OCI-LY7 (cell line): ENCODE results near the gene MVB12B. TPM values are rescaled to one million over a fixed set of nuclear protein-coding genes. Genes with fewer than 3 reads are reported as not detected.

Experiments
- BruUV-seq: library from RNA; stranded (reverse); fragments of 400-500 nt; replicated peaks from 2 replicates; lab custom pipeline; 2021; lab: Mats Ljungman, UMichigan
- CTCF ChIA-PET: fragments of 300-600 bp; sonication (Branson Sonifier 250); formaldehyde crosslinking; loops from one replicate; lab custom pipeline; 2022; ENCODE audit warnings: antibody characterized with exemption; ENCODE audit not compliant: unreplicated experiment; lab: Charles Lee
- POLR2A ChIA-PET: fragments of 300-600 bp; sonication (Branson Sonifier 250); formaldehyde crosslinking; loops from one replicate; lab custom pipeline; 2022; ENCODE audit warnings: antibody characterized with exemption; lab: Charles Lee
- DNase-seq: peaks from one replicate; pipeline ENCODE4 v3.0.0-alpha.2; 2015; ENCODE audit warnings: low spot score
- H2AFZ ChIP-seq: fragments of 200-600 bp; sonication (generic), shearing (Covaris generic); 2 replicates; pipeline ENCODE4 v1.6.1; 2014; ENCODE audit warnings: mild to moderate bottlenecking, antibody characterized with exemption, low read length, moderate library complexity
- H3K27ac ChIP-seq: fragments of 200-600 bp; sonication (generic); 2 replicates; pipeline ENCODE4 v1.5.1; 2014; ENCODE audit warnings: mixed run types, low read depth, mild to moderate bottlenecking, moderate library complexity, low read length, inconsistent platforms; ENCODE audit not compliant: poor library complexity, severe bottlenecking
- H3K36me3 ChIP-seq: fragments of 200-600 bp; sonication (generic); 2 replicates; pipeline ENCODE4 v1.6.1; 2014; ENCODE audit warnings: mild to moderate bottlenecking, antibody characterized with exemption, low read length, moderate library complexity, mixed read lengths; ENCODE audit not compliant: insufficient read depth
- H3K4me1 ChIP-seq: fragments of 200-600 bp; sonication (generic); 2 replicates; pipeline ENCODE4 v1.5.1; 2014; ENCODE audit warnings: mild to moderate bottlenecking, low read length; ENCODE audit not compliant: insufficient read depth, poor library complexity, severe bottlenecking
- H3K4me2 ChIP-seq: fragments of 200-600 bp; sonication (generic); 2 replicates; pipeline ENCODE4 v1.6.1; 2014; ENCODE audit warnings: mild to moderate bottlenecking, low read length
- H3K4me3 ChIP-seq: fragments of 200-600 bp; sonication (generic); 2 replicates; pipeline ENCODE4 v1.5.1; 2014; ENCODE audit warnings: mild to moderate bottlenecking, low read depth, low read length; ENCODE audit not compliant: poor library complexity, severe bottlenecking
- H3K79me2 ChIP-seq: fragments of 200-600 bp; sonication (generic); 2 replicates; pipeline ENCODE4 v1.6.1; 2016; ENCODE audit warnings: low read depth, mild to moderate bottlenecking, low read length, moderate library complexity, mixed read lengths; ENCODE audit not compliant: insufficient read depth
- H3K9me2 ChIP-seq: fragments of 200-600 bp; sonication (generic); 2 replicates; pipeline ENCODE4 v1.6.1; 2016; ENCODE audit warnings: mild to moderate bottlenecking, low read length, mixed read lengths; ENCODE audit not compliant: insufficient read depth
- H3K9me3 ChIP-seq: fragments of 200-600 bp; sonication (generic); 2 replicates; pipeline ENCODE4 v1.6.1; 2014; ENCODE audit warnings: mild to moderate bottlenecking, mixed run types, low read length, mixed read lengths
- H4K20me1 ChIP-seq: fragments of 200-600 bp; sonication (generic); 2 replicates; pipeline ENCODE4 v1.6.1; 2014; ENCODE audit warnings: mild to moderate bottlenecking, antibody characterized with exemption, low read length, moderate library complexity, mixed read lengths; ENCODE audit not compliant: insufficient read depth
- EZH2phosphoT487 ChIP-seq: fragments of 200-600 bp; sonication (generic); IDR thresholded peaks from 2 replicates; pipeline ENCODE4 v1.6.1; 2018; ENCODE audit warnings: low read depth, borderline replicate concordance, mild to moderate bottlenecking, mixed run types, antibody characterized with exemption, low read length, moderate library complexity, mixed read lengths
- intact Hi-C: fragments of 100-400 bp; cut with micrococcal nuclease; formaldehyde crosslinking; loops from one replicate; pipeline ENCODE4 v1.10.0; 2022; ENCODE audit not compliant: unreplicated experiment
- total RNA-seq, 2 experiments: library from RNA; depleted of rRNA in 1 of 2; stranded (reverse); fragments of >200 nt in 1 of 2; shearing (Covaris generic) in 1 of 2; gene quantifications; 2 replicates each; pipeline ENCODE4 v1.2.3, GENCODE V29; 2014 to 2022
- TF ChIP-seq, protein P1 (sequence below): fragments of 200-600 bp; sonication (generic); conservative IDR thresholded peaks from 2 replicates; pipeline ENCODE4 v1.5.1; 2014; ENCODE audit warnings: mild to moderate bottlenecking, antibody characterized with exemption, low read length, moderate library complexity, mixed read lengths

Gene MVB12B
- total RNA-seq, 2 experiments from 2014 or later: 1.3 TPM; not detected in 1

GRCh38 chr9:126373241-126373640 lies 46.6 kb downstream of the MVB12B start:
- TF ChIP-seq EZH2phosphoT487: no peak
- TF ChIP-seq, protein P1, sequence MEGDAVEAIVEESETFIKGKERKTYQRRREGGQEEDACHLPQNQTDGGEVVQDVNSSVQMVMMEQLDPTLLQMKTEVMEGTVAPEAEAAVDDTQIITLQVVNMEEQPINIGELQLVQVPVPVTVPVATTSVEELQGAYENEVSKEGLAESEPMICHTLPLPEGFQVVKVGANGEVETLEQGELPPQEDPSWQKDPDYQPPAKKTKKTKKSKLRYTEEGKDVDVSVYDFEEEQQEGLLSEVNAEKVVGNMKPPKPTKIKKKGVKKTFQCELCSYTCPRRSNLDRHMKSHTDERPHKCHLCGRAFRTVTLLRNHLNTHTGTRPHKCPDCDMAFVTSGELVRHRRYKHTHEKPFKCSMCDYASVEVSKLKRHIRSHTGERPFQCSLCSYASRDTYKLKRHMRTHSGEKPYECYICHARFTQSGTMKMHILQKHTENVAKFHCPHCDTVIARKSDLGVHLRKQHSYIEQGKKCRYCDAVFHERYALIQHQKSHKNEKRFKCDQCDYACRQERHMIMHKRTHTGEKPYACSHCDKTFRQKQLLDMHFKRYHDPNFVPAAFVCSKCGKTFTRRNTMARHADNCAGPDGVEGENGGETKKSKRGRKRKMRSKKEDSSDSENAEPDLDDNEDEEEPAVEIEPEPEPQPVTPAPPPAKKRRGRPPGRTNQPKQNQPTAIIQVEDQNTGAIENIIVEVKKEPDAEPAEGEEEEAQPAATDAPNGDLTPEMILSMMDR: no peak
- ChIA-PET CTCF (no interaction called here), POLR2A (no interaction called here)
- no peaks in the 10 kb centered on the region for H3K9me2 ChIP-seq
- no peaks in the 10 kb centered on the region for H3K36me3 ChIP-seq
- no peak overlapping the region for H3K27ac ChIP-seq
- H4K20me1 ChIP-seq: no peaks in the 10 kb centered on the region
- no peak overlapping the region for H3K4me3 ChIP-seq
- no peak overlapping the region for H2AFZ ChIP-seq
- BruUV-seq: no TSS peak
- no peak for DNase-seq
- H3K4me1 ChIP-seq: no peaks in the 10 kb centered on the region
- no peak overlapping the region for H3K4me2 ChIP-seq
- H3K9me3 ChIP-seq: no peaks in the 10 kb centered on the region
- H3K79me2 ChIP-seq: no peaks in the 10 kb centered on the region
- intact Hi-C loops: no loop called here

DNA sequence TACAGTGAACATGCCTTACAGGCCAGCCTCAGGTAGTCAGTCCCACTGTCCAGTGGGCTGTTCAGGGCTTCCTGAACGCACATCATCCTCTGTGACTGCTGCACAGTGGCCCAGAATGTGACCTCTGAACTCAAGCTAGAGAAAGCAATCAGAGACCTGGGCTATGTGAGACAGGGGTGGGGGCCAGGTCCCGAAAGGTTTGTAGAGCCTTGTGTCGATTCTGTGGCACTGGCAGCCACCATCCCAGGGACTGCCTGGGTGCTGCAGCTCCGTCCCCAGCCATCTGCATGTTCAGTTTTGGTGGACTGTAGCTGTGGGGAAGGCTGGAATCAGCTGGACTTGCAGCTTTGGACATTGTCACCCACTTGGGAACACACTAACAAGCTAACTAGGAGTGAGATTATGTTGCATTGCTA lies 47.7 kb downstream of the MVB12B start:
- Histone ChIP-seq H3K36me3 (no peaks in the 10 kb centered on the region), H3K9me2 (no peaks in the 10 kb centered on the region), H3K9me3 (no peaks in the 10 kb centered on the region), H2AFZ (no peak overlapping the region), H3K4me1 (no peaks in the 10 kb centered on the region), H3K27ac (no peak overlapping the region), H4K20me1 (no peaks in the 10 kb centered on the region), H3K79me2 (no peaks in the 10 kb centered on the region), H3K4me3 (no peak overlapping the region), H3K4me2 (no peak overlapping the region)
- TF ChIP-seq, protein P1: no peak
- no TSS peak for BruUV-seq
- intact Hi-C loops: no loop called here
- DNase-seq: no peak
- ChIA-PET POLR2A (no interaction called here), CTCF (no interaction called here)

DNA sequence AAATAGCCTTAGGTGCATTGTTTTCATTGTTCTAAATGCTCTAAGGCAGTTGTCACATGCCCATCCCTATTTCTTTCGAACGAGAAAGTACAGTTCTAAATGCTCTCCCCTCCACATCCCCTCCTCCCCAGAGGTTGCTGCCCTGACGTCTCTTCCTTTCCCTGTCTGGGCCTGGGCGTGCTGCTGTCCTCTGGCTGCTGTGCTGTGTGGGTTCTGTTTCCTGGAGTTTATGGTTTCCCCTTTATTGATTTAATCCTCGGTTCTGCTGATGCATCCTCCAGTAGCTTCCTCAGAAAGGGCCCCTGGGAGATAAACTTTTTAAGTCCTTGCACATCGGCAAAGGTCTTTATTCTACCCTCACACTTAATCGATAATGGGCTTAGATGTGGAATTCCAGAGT lies 48.8 kb downstream of the MVB12B start:
- H3K79me2 ChIP-seq: no peaks in the 10 kb centered on the region
- no peak overlapping the region for H3K4me3 ChIP-seq
- TF ChIP-seq EZH2phosphoT487: no peak
- TF ChIP-seq, protein P1: no peak
- intact Hi-C loops: no loop called here
- H3K4me2 ChIP-seq: no peak overlapping the region
- POLR2A ChIA-PET: interaction anchor here (0.9 kb wide), 1 partner anchor 13 kb away, joined by 4 read pairs; no protein-coding TSS in a partner anchor
- DNase-seq: no peak
- H3K27ac ChIP-seq: no peak overlapping the region
- CTCF ChIA-PET: no interaction called here
- H4K20me1 ChIP-seq: no peaks in the 10 kb centered on the region
- H3K9me2 ChIP-seq: no peaks in the 10 kb centered on the region
- no TSS peak for BruUV-seq
- H3K36me3 ChIP-seq: no peaks in the 10 kb centered on the region
- no peak overlapping the region for H2AFZ ChIP-seq
- no peaks in the 10 kb centered on the region for H3K9me3 ChIP-seq
- no peaks in the 10 kb centered on the region for H3K4me1 ChIP-seq
